ENCODE results near the gene WFDC6. TPM values are rescaled to one million over a fixed set of nuclear protein-coding genes. Genes with fewer than 3 reads are reported as not detected.
A peak's percentile ranks its signal among the peaks of the same experiment; 100 is the strongest.

WFDC6 gene
- total RNA-seq, 4 donors from 2014 or later, result not detected

DNA sequence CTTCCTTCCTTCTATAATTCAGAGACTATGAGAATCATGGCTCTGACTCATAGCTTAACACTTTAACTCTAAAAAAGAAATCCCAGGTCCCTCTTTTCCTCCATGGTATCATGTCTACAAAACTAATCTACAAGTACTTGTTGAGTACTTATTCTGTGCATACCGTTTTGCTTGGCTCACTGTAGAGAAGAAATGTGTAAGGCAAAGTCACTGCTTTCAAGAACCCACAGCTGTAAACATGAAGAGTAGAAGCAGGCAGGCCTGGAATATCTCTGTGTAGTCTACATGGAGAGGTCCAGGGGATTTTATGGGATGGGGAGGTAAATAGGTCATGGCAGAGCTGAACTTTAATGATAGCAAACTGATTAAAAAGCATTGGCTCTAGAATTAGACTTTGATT lies 37.7 kb downstream of the WFDC6 start:
- no peak overlapping the region for H3K4me3 ChIP-seq
- peaks cover 0 to 21% (median 6%) of the 10 kb centered on the region in 4 donors for H3K4me1 ChIP-seq
- peaks cover 5% of the 10 kb centered on the region for H3K27me3 ChIP-seq
- H3K27ac ChIP-seq, result peak overlapping the region in 3 of 4 donors; percentile 5 to 25 (median 24)
- 50% methylated on average over 1 of the region's 1 CpG for WGBS, 2 donors (ENCODE audit: low coverage in 1 of 2)
- H3K36me3 ChIP-seq, result no peaks in the 10 kb centered on the region
- DNase-seq, result no peak
- TF ChIP-seq POLR2A (IDR thresholded peaks at IDR 0.05), result no peak
- TF ChIP-seq, protein P1, sequence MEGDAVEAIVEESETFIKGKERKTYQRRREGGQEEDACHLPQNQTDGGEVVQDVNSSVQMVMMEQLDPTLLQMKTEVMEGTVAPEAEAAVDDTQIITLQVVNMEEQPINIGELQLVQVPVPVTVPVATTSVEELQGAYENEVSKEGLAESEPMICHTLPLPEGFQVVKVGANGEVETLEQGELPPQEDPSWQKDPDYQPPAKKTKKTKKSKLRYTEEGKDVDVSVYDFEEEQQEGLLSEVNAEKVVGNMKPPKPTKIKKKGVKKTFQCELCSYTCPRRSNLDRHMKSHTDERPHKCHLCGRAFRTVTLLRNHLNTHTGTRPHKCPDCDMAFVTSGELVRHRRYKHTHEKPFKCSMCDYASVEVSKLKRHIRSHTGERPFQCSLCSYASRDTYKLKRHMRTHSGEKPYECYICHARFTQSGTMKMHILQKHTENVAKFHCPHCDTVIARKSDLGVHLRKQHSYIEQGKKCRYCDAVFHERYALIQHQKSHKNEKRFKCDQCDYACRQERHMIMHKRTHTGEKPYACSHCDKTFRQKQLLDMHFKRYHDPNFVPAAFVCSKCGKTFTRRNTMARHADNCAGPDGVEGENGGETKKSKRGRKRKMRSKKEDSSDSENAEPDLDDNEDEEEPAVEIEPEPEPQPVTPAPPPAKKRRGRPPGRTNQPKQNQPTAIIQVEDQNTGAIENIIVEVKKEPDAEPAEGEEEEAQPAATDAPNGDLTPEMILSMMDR (IDR thresholded peaks at IDR 0.05), result no peak
- no peak for TF ChIP-seq EP300 (IDR thresholded peaks at IDR 0.05; ENCODE audit: low read depth)
- no peak for TF ChIP-seq POLR2AphosphoS5 (IDR thresholded peaks at IDR 0.05)
- intact Hi-C loops (cut with DNase I; ENCODE audit: low total_unique reads) (no loop called here), in situ Hi-C loops (cut with MboI; ENCODE audit: low pct_ligation_motif_present in 1 of 4, low pct_unique_long_range_greater_than_20kb in 1 of 4, low sequenced_read_pairs in 3 of 4) (no loop called here)
- no peaks in the 10 kb centered on the region for H3K9me3 ChIP-seq

DNA sequence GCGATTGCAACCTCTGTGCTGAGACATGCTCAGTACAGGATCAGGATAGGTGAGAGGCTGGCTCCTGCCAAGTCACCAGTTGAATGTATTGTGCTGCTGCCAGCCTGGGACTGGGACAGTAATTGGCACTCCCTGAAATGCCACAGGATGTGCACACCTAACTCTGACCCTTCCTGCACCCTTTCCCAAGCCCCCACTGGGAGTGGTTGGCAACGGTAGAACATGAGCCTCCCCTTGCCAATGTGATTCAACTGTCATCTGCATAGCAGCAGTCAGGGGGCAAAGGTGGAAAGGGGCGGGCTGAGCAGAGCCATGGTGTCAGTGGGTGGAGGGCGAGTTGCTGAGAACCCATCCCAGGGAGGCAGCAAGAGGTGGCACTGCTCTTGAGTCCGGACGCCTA lies 39.3 kb downstream of the WFDC6 start:
- H3K36me3 ChIP-seq, result no peaks in the 10 kb centered on the region
- in situ Hi-C loops (cut with MboI; ENCODE audit: low pct_ligation_motif_present in 1 of 4, low pct_unique_long_range_greater_than_20kb in 1 of 4, low sequenced_read_pairs in 3 of 4) (no loop called here), intact Hi-C loops (cut with DNase I; ENCODE audit: low total_unique reads) (no loop called here)
- H3K9me3 ChIP-seq, result no peaks in the 10 kb centered on the region
- WGBS, 2 donors (ENCODE audit: low coverage in 1 of 2), result 41% methylated on average over 6 of the region's 6 CpGs; no CpG with 5 or more reads in 1 of the 2 donors
- peaks cover 0 to 31% (median 8%) of the 10 kb centered on the region in 4 donors for H3K4me1 ChIP-seq
- H3K27ac ChIP-seq, result peak overlapping the region in 3 of 4 donors; percentile 45 to 62 (median 50)
- DNase-seq, result peak; percentile 81
- H3K4me3 ChIP-seq, result no peak overlapping the region
- TF ChIP-seq POLR2AphosphoS5 (IDR thresholded peaks at IDR 0.05) (peak in 2 of 3 donors; percentile 47 to 71), EP300 (IDR thresholded peaks at IDR 0.05; ENCODE audit: low read depth) (peak; percentile 73), POLR2A (IDR thresholded peaks at IDR 0.05) (peak; percentile 60)
- TF ChIP-seq, protein P1 (IDR thresholded peaks at IDR 0.05), result no peak
- H3K27me3 ChIP-seq, result peaks cover 5% of the 10 kb centered on the region

DNA sequence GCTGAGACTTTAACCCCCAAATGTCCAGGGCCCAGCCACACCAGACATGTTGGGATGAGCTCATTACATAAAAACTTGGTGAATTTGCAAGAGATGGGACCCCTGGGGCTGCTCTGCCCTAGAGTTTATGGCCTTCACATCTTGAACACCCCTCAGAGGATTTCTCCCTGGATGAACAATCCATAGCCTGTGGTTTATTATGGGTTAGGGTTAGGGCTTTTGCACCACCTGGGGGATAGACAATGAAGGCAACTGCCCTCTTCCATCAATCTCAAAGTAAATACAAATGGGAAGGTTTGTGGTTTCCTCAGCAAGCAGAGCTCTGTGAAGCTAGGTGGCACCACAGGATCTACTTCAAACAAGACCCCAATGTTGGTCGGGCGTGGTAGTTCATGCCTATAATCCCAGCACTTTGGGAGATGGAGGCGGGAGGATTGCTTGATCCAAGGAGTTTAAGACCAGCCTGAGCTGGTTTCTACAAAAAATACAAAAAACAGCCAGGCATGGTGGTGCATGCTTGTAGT lies 41.2 kb downstream of the WFDC6 start:
- no peak overlapping the region for H3K27ac ChIP-seq
- in situ Hi-C loops (cut with MboI; ENCODE audit: low pct_ligation_motif_present in 1 of 4, low pct_unique_long_range_greater_than_20kb in 1 of 4, low sequenced_read_pairs in 3 of 4), result no loop called here
- H3K4me3 ChIP-seq, result no peak overlapping the region
- 94% methylated on average over 3 of the region's 3 CpGs; no CpG with 5 or more reads in 1 of the 2 donors for WGBS, 2 donors (ENCODE audit: low coverage in 1 of 2)
- no peak for DNase-seq
- H3K9me3 ChIP-seq, result no peaks in the 10 kb centered on the region
- intact Hi-C loops (cut with DNase I; ENCODE audit: low total_unique reads), result no loop called here
- H3K36me3 ChIP-seq, result no peaks in the 10 kb centered on the region
- peaks cover 0 to 31% (median 8%) of the 10 kb centered on the region in 4 donors for H3K4me1 ChIP-seq
- peaks cover 5% of the 10 kb centered on the region for H3K27me3 ChIP-seq
- TF ChIP-seq, protein P1 (IDR thresholded peaks at IDR 0.05), result no peak
- TF ChIP-seq EP300 (IDR thresholded peaks at IDR 0.05; ENCODE audit: low read depth) (no peak), POLR2AphosphoS5 (IDR thresholded peaks at IDR 0.05) (no peak), POLR2A (IDR thresholded peaks at IDR 0.05) (no peak)

DNA sequence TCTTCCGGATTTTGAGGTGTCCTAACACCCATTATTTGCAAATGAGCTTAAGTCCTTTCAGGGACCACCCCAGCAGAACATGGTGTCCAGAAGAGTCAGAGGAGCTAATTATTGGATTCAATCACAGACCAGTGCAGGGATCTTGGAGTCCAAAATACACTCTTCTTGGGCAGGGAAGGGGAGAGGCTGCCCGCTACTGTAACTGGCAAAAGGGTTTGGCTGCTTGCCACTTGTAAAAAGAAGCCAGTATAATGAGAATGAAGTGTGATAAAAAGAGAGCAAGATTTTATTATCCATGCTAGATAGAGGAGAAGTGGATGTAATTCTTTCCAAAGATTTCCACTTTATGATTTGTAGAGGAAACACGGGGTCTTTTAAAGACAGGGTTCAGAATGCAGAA lies 43.1 kb downstream of the WFDC6 start:
- no peaks in the 10 kb centered on the region for H3K9me3 ChIP-seq
- 44 to 51% methylated on average over 2 to 3 of the region's 3 CpGs for WGBS, 2 donors (ENCODE audit: low coverage in 1 of 2)
- no peak overlapping the region for H3K4me3 ChIP-seq
- H3K4me1 ChIP-seq, result peaks cover 0 to 31% (median 8%) of the 10 kb centered on the region in 4 donors
- peak; percentile 34 for DNase-seq
- in situ Hi-C loops (cut with MboI; ENCODE audit: low pct_ligation_motif_present in 1 of 4, low pct_unique_long_range_greater_than_20kb in 1 of 4, low sequenced_read_pairs in 3 of 4), result no loop called here
- intact Hi-C loops (cut with DNase I; ENCODE audit: low total_unique reads), result no loop called here
- H3K27me3 ChIP-seq, result peaks cover 5% of the 10 kb centered on the region
- H3K27ac ChIP-seq, result peak overlapping the region in 1 of 4 donors; percentile 40
- H3K36me3 ChIP-seq, result no peaks in the 10 kb centered on the region
- no peak for TF ChIP-seq POLR2AphosphoS5 (IDR thresholded peaks at IDR 0.05)
- no peak for TF ChIP-seq POLR2A (IDR thresholded peaks at IDR 0.05)
- TF ChIP-seq, protein P1 (IDR thresholded peaks at IDR 0.05), result no peak
- no peak for TF ChIP-seq EP300 (IDR thresholded peaks at IDR 0.05; ENCODE audit: low read depth)
